H9 (cell line): ENCODE measurements around the gene CD300C. TPM values are rescaled to one million over a fixed set of nuclear protein-coding genes. Genes with fewer than 3 reads are reported as not detected.

ENCODE experiments used
- DNase-seq: peaks from one replicate; pipeline ENCODE4 v3.0.0-alpha.2; 2017
- H2AFZ ChIP-seq: one replicate; pipeline ENCODE4 v1.6.1; 2013; ENCODE audit warnings: mild to moderate bottlenecking, low read length, control low read depth, moderate library complexity
- H2AK5ac ChIP-seq: 2 replicates; pipeline ENCODE4 v1.6.1; 2013; ENCODE audit warnings: low read length, control low read depth, mixed read lengths; ENCODE audit not compliant: insufficient read length
- H2BK120ac ChIP-seq: one replicate; pipeline ENCODE4 v1.6.1; 2013; ENCODE audit warnings: low read depth, mild to moderate bottlenecking, low read length, control low read depth, inconsistent platforms; ENCODE audit not compliant: poor library complexity, severe bottlenecking
- H2BK12ac ChIP-seq: 2 replicates; pipeline ENCODE4 v1.6.1; 2013; ENCODE audit warnings: low read length, control low read depth, mixed read lengths, low read depth; ENCODE audit not compliant: insufficient read length
- H2BK15ac ChIP-seq: 2 replicates; pipeline ENCODE4 v1.6.1; 2013; ENCODE audit warnings: low read depth, low read length, control low read depth
- H2BK20ac ChIP-seq: one replicate; pipeline ENCODE4 v1.6.1; 2013; ENCODE audit warnings: low read depth, mild to moderate bottlenecking, low read length, control low read depth, inconsistent platforms; ENCODE audit not compliant: poor library complexity, severe bottlenecking
- H2BK5ac ChIP-seq: 2 replicates; pipeline ENCODE4 v1.6.1; 2013; ENCODE audit warnings: low read length, control low read depth, mixed read lengths; ENCODE audit not compliant: insufficient read length
- H3K14ac ChIP-seq: 2 replicates; pipeline ENCODE4 v1.6.1; 2013; ENCODE audit warnings: low read length, control low read depth; ENCODE audit not compliant: insufficient read depth
- H3K18ac ChIP-seq: 2 replicates; pipeline ENCODE4 v1.6.1; 2013; ENCODE audit warnings: low read depth, mild to moderate bottlenecking, mixed read lengths, low read length, control low read depth; ENCODE audit not compliant: insufficient read length
- H3K23ac ChIP-seq: 2 replicates; pipeline ENCODE4 v1.6.1; 2013; ENCODE audit warnings: low read length, control low read depth, mixed read lengths, low read depth; ENCODE audit not compliant: insufficient read length
- H3K23me2 ChIP-seq: 2 replicates; pipeline ENCODE4 v1.6.1; 2013; ENCODE audit warnings: low read depth, mild to moderate bottlenecking, mixed read lengths, low read length, control low read depth; ENCODE audit not compliant: insufficient read length, poor library complexity, severe bottlenecking
- H3K27ac ChIP-seq: 2 replicates; pipeline ENCODE4 v1.5.1; 2013; ENCODE audit warnings: low read length, control low read depth, mixed read lengths, low read depth; ENCODE audit not compliant: insufficient read length
- H3K27me3 ChIP-seq: 2 replicates; pipeline ENCODE4 v1.6.1; 2013; ENCODE audit warnings: low read length, control low read depth, inconsistent platforms; ENCODE audit not compliant: insufficient read depth
- H3K4ac ChIP-seq: 2 replicates; pipeline ENCODE4 v1.6.1; 2013; ENCODE audit warnings: low read depth, mild to moderate bottlenecking, control low read depth, inconsistent platforms, low read length, moderate library complexity
- H3K4me1 ChIP-seq: 2 replicates; pipeline ENCODE4 v1.6.1; 2013; ENCODE audit warnings: low read length, control low read depth, inconsistent platforms; ENCODE audit not compliant: insufficient read depth
- H3K4me2 ChIP-seq: 2 replicates; pipeline ENCODE4 v1.6.1; 2013; ENCODE audit warnings: low read length, control low read depth, mixed read lengths; ENCODE audit not compliant: insufficient read length, insufficient read depth
- H3K56ac ChIP-seq: 2 replicates; pipeline ENCODE4 v1.6.1; 2013; ENCODE audit warnings: low read depth, mild to moderate bottlenecking, mixed read lengths, low read length, control low read depth; ENCODE audit not compliant: insufficient read length
- H3K79me1 ChIP-seq: 2 replicates; pipeline ENCODE4 v1.6.1; 2013; ENCODE audit warnings: low read depth, mild to moderate bottlenecking, moderate library complexity, low read length, control low read depth, inconsistent platforms; ENCODE audit not compliant: insufficient read depth, poor library complexity, severe bottlenecking
- H3K79me2 ChIP-seq: 2 replicates; pipeline ENCODE4 v1.6.1; 2013; ENCODE audit warnings: low read length, control low read depth, inconsistent platforms; ENCODE audit not compliant: insufficient read depth
- H3K9ac ChIP-seq: 2 replicates; pipeline ENCODE4 v1.6.1; 2013; ENCODE audit warnings: low read length, control low read depth, mixed read lengths; ENCODE audit not compliant: insufficient read length; ENCODE audit errors: extremely low read depth
- H3K9me3 ChIP-seq: one replicate; pipeline ENCODE4 v1.6.1; 2013; ENCODE audit warnings: low read depth, low read length, inconsistent platforms; ENCODE audit not compliant: control insufficient read depth
- H3T11ph ChIP-seq: one replicate; pipeline ENCODE4 v1.6.1; 2013; ENCODE audit warnings: mild to moderate bottlenecking, low read length, control low read depth, inconsistent platforms
- H4K20me1 ChIP-seq: one replicate; pipeline ENCODE4 v1.6.1; 2013; ENCODE audit not compliant: control insufficient read depth, insufficient read length, insufficient read depth
- H4K5ac ChIP-seq: 2 replicates; pipeline ENCODE4 v1.6.1; 2013; ENCODE audit warnings: low read depth, mild to moderate bottlenecking, mixed read lengths, low read length, control low read depth; ENCODE audit not compliant: insufficient read length
- H4K8ac ChIP-seq: replicated peaks from 2 replicates; pipeline ENCODE4 v1.6.1; 2013; ENCODE audit warnings: low read length, control low read depth, mixed read lengths, low read depth; ENCODE audit not compliant: insufficient read length
- H4K91ac ChIP-seq: 2 replicates; pipeline ENCODE4 v1.6.1; 2013; ENCODE audit warnings: low read depth, mild to moderate bottlenecking, moderate library complexity, mixed read lengths, low read length, control low read depth; ENCODE audit not compliant: insufficient read length
- H3K27ac Mint-ChIP-seq, 3 experiments: 2 replicates in 2 of 3; 3 replicates in 1 of 3; pipeline ENCODE4 v1.8.0; 2020 to 2021; ENCODE audit warnings: mixed read lengths in 3 of 3, mild to moderate bottlenecking in 1 of 3, moderate library complexity in 1 of 3
- H3K27me3 Mint-ChIP-seq: 2 replicates; pipeline ENCODE4 v1.8.0; 2021; ENCODE audit warnings: low read depth, mild to moderate bottlenecking, moderate library complexity, mixed read lengths
- H3K36me3 Mint-ChIP-seq, 3 experiments: 2 replicates in 2 of 3; 3 replicates in 1 of 3; pipeline ENCODE4 v1.8.0; 2020 to 2021; ENCODE audit warnings: low read depth in 3 of 3, mixed read lengths in 3 of 3; ENCODE audit not compliant: insufficient read depth in 1 of 3
- H3K4me1 Mint-ChIP-seq, 2 experiments: 2 replicates each; pipeline ENCODE4 v1.8.0; 2020; ENCODE audit warnings: mixed read lengths in 2 of 2
- H3K4me3 Mint-ChIP-seq, 2 experiments: 2 replicates in 1 of 2; 3 replicates in 1 of 2; pipeline ENCODE4 v1.8.0; 2020 to 2021; ENCODE audit warnings: mild to moderate bottlenecking in 2 of 2, mixed read lengths in 2 of 2, moderate library complexity in 1 of 2
- H3K9me3 Mint-ChIP-seq, 2 experiments: 2 replicates in 1 of 2; 3 replicates in 1 of 2; pipeline ENCODE4 v1.8.0; 2020; ENCODE audit warnings: mild to moderate bottlenecking in 2 of 2, mixed read lengths in 2 of 2, moderate library complexity in 1 of 2
- WGBS: extraction: QIAGEN DNeasy Blood & Tissue Kit; methylation state at CpG from one replicate; pipeline ENCODE4 v1.1.7; 2013; ENCODE audit warnings: missing lambda C conversion rate, low lambda C conversion rate, mixed read lengths; ENCODE audit not compliant: insufficient read length; ENCODE audit errors: extremely low coverage; 5-methylcytosine and 5-hydroxymethylcytosine counted together
- total RNA-seq: library from RNA; stranded (reverse); gene quantifications from 2 replicates; pipeline ENCODE4 v1.2.1, GENCODE V29; 2021
- TF ChIP-seq, protein P1 (sequence below): fragments of 200-600 bp; sonication (generic); conservative IDR thresholded peaks from 3 replicates; pipeline ENCODE4 v1.8.0; 2021; ENCODE audit warnings: antibody characterized with exemption, mild to moderate bottlenecking

CD300C gene
- total RNA-seq, 1 experiment from 2014 or later, result not detected

DNA sequence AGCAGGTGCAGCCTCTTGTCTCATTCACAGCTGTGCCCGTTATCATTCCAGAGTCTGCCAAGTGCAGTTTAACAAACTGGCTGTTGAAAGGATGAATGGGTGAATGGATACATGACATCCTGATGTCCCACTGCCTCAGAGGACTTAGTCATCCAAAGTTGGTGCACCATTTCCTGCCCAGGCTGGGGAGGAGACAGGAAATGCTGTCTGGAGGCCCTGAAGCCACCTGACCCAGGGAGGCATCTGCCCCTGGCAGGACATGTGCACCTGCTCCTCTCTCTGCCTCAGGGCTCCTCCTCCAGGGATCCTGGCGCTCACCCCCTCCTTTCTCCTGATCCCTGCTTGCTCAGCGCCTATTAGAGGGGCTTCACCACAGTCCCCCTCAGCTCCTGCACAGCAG lies 1.8 kb upstream of the CD300C start:
- no peak overlapping the region for H2AK5ac ChIP-seq
- H3K9me3 ChIP-seq, result no peaks in the 10 kb centered on the region
- TF ChIP-seq, protein P1, sequence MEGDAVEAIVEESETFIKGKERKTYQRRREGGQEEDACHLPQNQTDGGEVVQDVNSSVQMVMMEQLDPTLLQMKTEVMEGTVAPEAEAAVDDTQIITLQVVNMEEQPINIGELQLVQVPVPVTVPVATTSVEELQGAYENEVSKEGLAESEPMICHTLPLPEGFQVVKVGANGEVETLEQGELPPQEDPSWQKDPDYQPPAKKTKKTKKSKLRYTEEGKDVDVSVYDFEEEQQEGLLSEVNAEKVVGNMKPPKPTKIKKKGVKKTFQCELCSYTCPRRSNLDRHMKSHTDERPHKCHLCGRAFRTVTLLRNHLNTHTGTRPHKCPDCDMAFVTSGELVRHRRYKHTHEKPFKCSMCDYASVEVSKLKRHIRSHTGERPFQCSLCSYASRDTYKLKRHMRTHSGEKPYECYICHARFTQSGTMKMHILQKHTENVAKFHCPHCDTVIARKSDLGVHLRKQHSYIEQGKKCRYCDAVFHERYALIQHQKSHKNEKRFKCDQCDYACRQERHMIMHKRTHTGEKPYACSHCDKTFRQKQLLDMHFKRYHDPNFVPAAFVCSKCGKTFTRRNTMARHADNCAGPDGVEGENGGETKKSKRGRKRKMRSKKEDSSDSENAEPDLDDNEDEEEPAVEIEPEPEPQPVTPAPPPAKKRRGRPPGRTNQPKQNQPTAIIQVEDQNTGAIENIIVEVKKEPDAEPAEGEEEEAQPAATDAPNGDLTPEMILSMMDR, result no peak
- Mint-ChIP-seq H3K9me3 (peaks cover 0 to 2% of the 10 kb centered on the region in 2 experiments; a peak in 1 of 5 replicates), H3K27me3 (peaks cover 16% of the 10 kb centered on the region), H3K36me3 (no peaks in the 10 kb centered on the region), H3K4me3 (no peak overlapping the region), H3K27ac (no peak overlapping the region), H3K4me1 (no peaks in the 10 kb centered on the region)
- no peak overlapping the region for H4K5ac ChIP-seq
- H2AFZ ChIP-seq, result no peak overlapping the region
- no peak overlapping the region for H3K9ac ChIP-seq
- H2BK12ac ChIP-seq, result no peak overlapping the region
- no peak overlapping the region for H4K8ac ChIP-seq
- no peak overlapping the region for H3T11ph ChIP-seq
- no peak overlapping the region for H3K18ac ChIP-seq
- H3K4ac ChIP-seq, result no peak overlapping the region
- H3K23ac ChIP-seq, result no peak overlapping the region
- no peaks in the 10 kb centered on the region for H3K23me2 ChIP-seq
- H3K4me1 ChIP-seq, result no peaks in the 10 kb centered on the region
- no peak overlapping the region for H4K91ac ChIP-seq
- H3K79me2 ChIP-seq, result no peaks in the 10 kb centered on the region
- no peaks in the 10 kb centered on the region for H3K27me3 ChIP-seq
- H2BK5ac ChIP-seq, result no peak overlapping the region
- no peak overlapping the region for H2BK15ac ChIP-seq
- WGBS, result no CpG with 5 or more reads among the region's 3 CpGs
- H2BK120ac ChIP-seq, result no peak overlapping the region
- H3K14ac ChIP-seq, result no peak overlapping the region; the same call in 1 of the 2 replicates
- H3K56ac ChIP-seq, result no peak overlapping the region
- DNase-seq, result no peak
- H3K4me2 ChIP-seq, result no peak overlapping the region
- no peak overlapping the region for H3K27ac ChIP-seq
- no peak overlapping the region for H2BK20ac ChIP-seq
- no peaks in the 10 kb centered on the region for H3K79me1 ChIP-seq
- H4K20me1 ChIP-seq, result no peaks in the 10 kb centered on the region
